ENCODE data around the gene ABCC11.

DNA sequence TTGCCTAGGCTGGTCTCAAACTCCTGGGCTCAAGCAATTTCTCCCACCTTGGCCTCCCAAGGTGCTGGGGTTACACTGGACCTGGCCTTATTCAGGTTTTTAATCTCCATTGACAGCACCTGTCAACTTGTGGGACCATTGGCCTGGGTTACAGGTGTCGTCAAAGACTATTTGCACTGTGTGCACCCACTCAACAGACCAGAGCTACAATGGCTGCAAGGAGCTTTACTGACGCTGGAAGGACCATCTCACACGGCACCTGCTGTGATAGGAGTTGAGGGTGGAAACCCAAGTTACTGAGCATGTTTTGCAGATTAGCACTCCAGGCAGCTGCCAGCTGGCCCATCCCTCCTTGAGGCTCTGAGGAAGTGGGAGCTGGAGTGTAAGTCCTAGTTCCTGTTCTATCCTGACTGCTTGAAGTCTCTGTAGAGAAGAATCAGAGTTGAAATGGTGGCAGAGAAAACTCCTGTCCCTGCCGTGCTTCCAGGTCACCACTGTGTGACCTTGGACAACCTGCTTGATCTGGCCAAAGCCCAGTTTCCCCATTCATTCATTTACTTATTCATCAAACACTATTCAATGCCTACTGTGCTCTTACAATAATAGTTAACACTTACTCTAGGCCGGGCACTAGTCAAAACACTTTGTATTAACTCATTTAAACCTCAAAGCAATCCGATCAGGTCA, 45.7 kb downstream of the ABCC11 start:
- TF ChIP-seq POLR2A (IDR thresholded peaks at IDR 0.05) (no peak), EP300 (IDR thresholded peaks at IDR 0.05) (no peak)
- TF ChIP-seq, protein P1, sequence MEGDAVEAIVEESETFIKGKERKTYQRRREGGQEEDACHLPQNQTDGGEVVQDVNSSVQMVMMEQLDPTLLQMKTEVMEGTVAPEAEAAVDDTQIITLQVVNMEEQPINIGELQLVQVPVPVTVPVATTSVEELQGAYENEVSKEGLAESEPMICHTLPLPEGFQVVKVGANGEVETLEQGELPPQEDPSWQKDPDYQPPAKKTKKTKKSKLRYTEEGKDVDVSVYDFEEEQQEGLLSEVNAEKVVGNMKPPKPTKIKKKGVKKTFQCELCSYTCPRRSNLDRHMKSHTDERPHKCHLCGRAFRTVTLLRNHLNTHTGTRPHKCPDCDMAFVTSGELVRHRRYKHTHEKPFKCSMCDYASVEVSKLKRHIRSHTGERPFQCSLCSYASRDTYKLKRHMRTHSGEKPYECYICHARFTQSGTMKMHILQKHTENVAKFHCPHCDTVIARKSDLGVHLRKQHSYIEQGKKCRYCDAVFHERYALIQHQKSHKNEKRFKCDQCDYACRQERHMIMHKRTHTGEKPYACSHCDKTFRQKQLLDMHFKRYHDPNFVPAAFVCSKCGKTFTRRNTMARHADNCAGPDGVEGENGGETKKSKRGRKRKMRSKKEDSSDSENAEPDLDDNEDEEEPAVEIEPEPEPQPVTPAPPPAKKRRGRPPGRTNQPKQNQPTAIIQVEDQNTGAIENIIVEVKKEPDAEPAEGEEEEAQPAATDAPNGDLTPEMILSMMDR (IDR thresholded peaks at IDR 0.05): no peak
